Lower lobe of right lung (tissue), 2 donors: Measurements from ENCODE around the gene TEKT3. TPM values are rescaled to one million over a fixed set of nuclear protein-coding genes. Genes with fewer than 3 reads are reported as not detected.

Source experiments
- ATAC-seq, 2 donors: fragments of 200-7000 bp; cut with Tn5 transposase; one replicate each; pipeline ENCODE4 v1.9.1; 2020 to 2022; ENCODE audit warnings: mild to moderate bottlenecking in 2 of 2, moderate library complexity in 2 of 2
- DNase-seq: peaks from one replicate; pipeline ENCODE4 v3.0.0-alpha.2; 2020
- H3K27ac ChIP-seq: fragments of 200-600 bp; one replicate; pipeline ENCODE4 v1.8.0; 2022
- H3K27me3 ChIP-seq: fragments of 200-600 bp; one replicate; pipeline ENCODE4 v1.8.0; 2022; ENCODE audit warnings: low read depth
- H3K36me3 ChIP-seq: fragments of 200-600 bp; one replicate; pipeline ENCODE4 v1.8.0; 2022; ENCODE audit warnings: mild to moderate bottlenecking
- H3K4me1 ChIP-seq: fragments of 200-600 bp; one replicate; pipeline ENCODE4 v1.8.0; 2022
- H3K4me3 ChIP-seq: fragments of 200-600 bp; one replicate; pipeline ENCODE4 v1.8.0; 2022; ENCODE audit warnings: mild to moderate bottlenecking
- H3K9me3 ChIP-seq: fragments of 200-600 bp; one replicate; pipeline ENCODE4 v1.8.0; 2022
- CTCF ChIP-seq: fragments of 200-600 bp; IDR thresholded peaks from one replicate; pipeline ENCODE4 v1.8.0; 2022; ENCODE audit warnings: antibody characterized with exemption, mild to moderate bottlenecking
- intact Hi-C: fragments of 100-400 bp; cut with DNase I; formaldehyde crosslinking; loops from one replicate; pipeline ENCODE4 v1.11.0; 2022
- total RNA-seq: library from RNA; stranded (reverse); fragmentation: NEBNext Ultra II Directional; extraction: Animal tissue kit (Norgen Biotek cat#: 25700); gene quantifications from one replicate; pipeline ENCODE4 v1.2.1, GENCODE V29; 2021
- donor health status: DM: no; HTN: yes; CAD: no; lungs with severe emphysema.

Gene TEKT3
- total RNA-seq, 1 donor from 2014 or later, result 2.2 TPM

GRCh38 chr17:15257796-15258512 lies 83.4 kb downstream of the TEKT3 start:
- intact Hi-C loops, result no loop called here
- TF ChIP-seq CTCF, result no peak
- no peak for DNase-seq
- H3K9me3 ChIP-seq, result no peaks in the 10 kb centered on the region
- H3K4me1 ChIP-seq, result peaks cover 63% of the 10 kb centered on the region
- H3K27ac ChIP-seq, result peak overlapping the region; percentile 28
- H3K36me3 ChIP-seq, result peaks cover 50% of the 10 kb centered on the region
- peaks cover 8% of the 10 kb centered on the region for H3K27me3 ChIP-seq
- ATAC-seq, result no peak
- H3K4me3 ChIP-seq, result peak overlapping the region; percentile 69

GRCh38 chr17:15257258-15257788 lies 84.1 kb downstream of the TEKT3 start:
- H3K4me3 ChIP-seq, result peak overlapping the region; percentile 69
- ATAC-seq (peak; percentile 67 to 69), DNase-seq (peak; percentile 78)
- H3K9me3 ChIP-seq, result no peaks in the 10 kb centered on the region
- peaks cover 4% of the 10 kb centered on the region for H3K27me3 ChIP-seq
- TF ChIP-seq CTCF, result peak; percentile 90
- peak overlapping the region; percentile 28 for H3K27ac ChIP-seq
- H3K4me1 ChIP-seq, result peaks cover 69% of the 10 kb centered on the region
- peaks cover 57% of the 10 kb centered on the region for H3K36me3 ChIP-seq
- intact Hi-C loops, result no loop called here

- H3K9me3 ChIP-seq, result no peaks in the 10 kb centered on the region
- no peak for ATAC-seq
- intact Hi-C loops, result no loop called here
- peaks cover under 1% of the 10 kb centered on the region for H3K27me3 ChIP-seq
- H3K27ac ChIP-seq, result no peak overlapping the region
- no peak for TF ChIP-seq CTCF
- peaks cover 75% of the 10 kb centered on the region for H3K4me1 ChIP-seq
- H3K36me3 ChIP-seq, result peaks cover 63% of the 10 kb centered on the region
- peak overlapping the region; percentile 69 for H3K4me3 ChIP-seq
- DNase-seq, result no peak
These were observed 84.7 kb downstream of the TEKT3 start for GRCh38 chr17:15256689-15257088.

- DNase-seq, result no peak
- H3K36me3 ChIP-seq, result peaks cover 71% of the 10 kb centered on the region
- ATAC-seq, result no peak
- H3K4me3 ChIP-seq, result no peak overlapping the region
- intact Hi-C loops, result no loop called here
- no peaks in the 10 kb centered on the region for H3K27me3 ChIP-seq
- H3K4me1 ChIP-seq, result peaks cover 76% of the 10 kb centered on the region
- TF ChIP-seq CTCF, result no peak
- no peak overlapping the region for H3K27ac ChIP-seq
- H3K9me3 ChIP-seq, result no peaks in the 10 kb centered on the region
These were observed 85.5 kb downstream of the TEKT3 start for GRCh38 chr17:15255713-15256454.

Other genes with a start within 250 kb of the TEKT3 start
- 125 TPM for gene PMP22, start 76.3 kb downstream of the TEKT3 start, total RNA-seq
- gene CDRT4, start 126.0 kb upstream of the TEKT3 start, total RNA-seq, result 13.4 TPM
- 16.0 TPM for gene TVP23C, start 221.9 kb upstream of the TEKT3 start, total RNA-seq